GM23338 (cell line): ENCODE results near the gene BCORL1. TPM values are rescaled to one million over a fixed set of nuclear protein-coding genes. Genes with fewer than 3 reads are reported as not detected.

Experiments
- ATAC-seq: fragments of 200-7000 bp; cut with Tn5 transposase; 3 replicates; pipeline ENCODE4 v1.9.1; 2020
- DNase-seq: peaks from one replicate; pipeline ENCODE4 v3.0.0-alpha.2; 2015; ENCODE audit warnings: low spot score
- H2AFZ ChIP-seq: fragments of 200-600 bp; sonication (generic); 2 replicates; pipeline ENCODE4 v1.8.0; 2016; ENCODE audit warnings: antibody characterized with exemption, mild to moderate bottlenecking, moderate library complexity
- H3F3A ChIP-seq: fragments of 200-600 bp; sonication (generic); replicated peaks from 2 replicates; pipeline ENCODE4 v1.8.0; 2017; ENCODE audit warnings: antibody characterized with exemption, mixed run types, low read depth
- H3K27ac ChIP-seq: fragments of 200-600 bp; sonication (generic); 2 replicates; pipeline ENCODE4 v1.6.1; 2016; ENCODE audit warnings: low read depth
- H3K27me3 ChIP-seq: fragments of 200-600 bp; sonication (generic); 2 replicates; pipeline ENCODE4 v1.8.0; 2016; ENCODE audit warnings: mild to moderate bottlenecking, mixed run types, moderate library complexity; ENCODE audit not compliant: insufficient read depth
- H3K36me3 ChIP-seq: fragments of 200-600 bp; sonication (generic); 2 replicates; pipeline ENCODE4 v1.8.0; 2016; ENCODE audit warnings: mild to moderate bottlenecking; ENCODE audit not compliant: insufficient read depth
- H3K4me1 ChIP-seq: fragments of 200-600 bp; sonication (generic); 2 replicates; pipeline ENCODE4 v1.8.0; 2016; ENCODE audit warnings: mild to moderate bottlenecking, moderate library complexity; ENCODE audit not compliant: insufficient read depth
- H3K4me2 ChIP-seq: fragments of 200-600 bp; sonication (generic); 2 replicates; pipeline ENCODE4 v1.7.1; 2017; ENCODE audit warnings: mixed run types
- H3K4me3 ChIP-seq: fragments of 200-600 bp; sonication (generic); 2 replicates; pipeline ENCODE4 v1.6.1; 2016; ENCODE audit warnings: mixed run types
- H3K79me2 ChIP-seq: fragments of 200-600 bp; sonication (generic); replicated peaks from 2 replicates; pipeline ENCODE4 v1.8.0; 2017; ENCODE audit warnings: mild to moderate bottlenecking; ENCODE audit not compliant: insufficient read depth
- H3K9me2 ChIP-seq: fragments of 200-600 bp; sonication (generic); 2 replicates; pipeline ENCODE4 v1.8.0; 2017; ENCODE audit not compliant: insufficient read depth
- H4K20me1 ChIP-seq: fragments of 200-600 bp; sonication (generic); replicated peaks from 2 replicates; pipeline ENCODE4 v1.8.0; 2017; ENCODE audit warnings: mild to moderate bottlenecking; ENCODE audit not compliant: insufficient read depth
- H3K27ac Mint-ChIP-seq: 2 replicates; pipeline ENCODE4 v1.8.0; 2020; ENCODE audit warnings: inconsistent platforms, mild to moderate bottlenecking, moderate library complexity, mixed read lengths
- H3K27me3 Mint-ChIP-seq: 3 replicates; pipeline ENCODE4 v1.8.0; 2022; ENCODE audit warnings: low read depth, mild to moderate bottlenecking, moderate library complexity, mixed read lengths, inconsistent platforms; ENCODE audit not compliant: insufficient read depth, poor library complexity
- H3K36me3 Mint-ChIP-seq: 3 replicates; pipeline ENCODE4 v1.8.0; 2021; ENCODE audit warnings: low read depth, mild to moderate bottlenecking, inconsistent platforms, moderate library complexity, mixed read lengths
- H3K4me1 Mint-ChIP-seq: 3 replicates; pipeline ENCODE4 v1.8.0; 2020; ENCODE audit warnings: mild to moderate bottlenecking, inconsistent platforms, mixed read lengths
- H3K4me3 Mint-ChIP-seq: 3 replicates; pipeline ENCODE4 v1.8.0; 2021; ENCODE audit warnings: moderate library complexity, mild to moderate bottlenecking, inconsistent platforms, mixed read lengths
- H3K9me3 Mint-ChIP-seq: 3 replicates; pipeline ENCODE4 v1.8.0; 2020; ENCODE audit warnings: moderate library complexity, mild to moderate bottlenecking, inconsistent platforms, mixed read lengths
- CREB1 ChIP-seq: fragments of 250-450 bp; sonication (Bioruptor Pico); IDR thresholded peaks from 2 replicates; pipeline ENCODE4 v1.5.0; 2020; ENCODE audit warnings: low read depth, mild to moderate bottlenecking, moderate library complexity
- CTCF ChIP-seq, 2 experiments: fragments of 200-600 bp in 1 of 2; sonication (generic) in 1 of 2; conservative IDR thresholded peaks; 2 replicates each; pipeline versions ENCODE4 v1.5.1 to v1.6.1; 2016 to 2017; ENCODE audit warnings: antibody characterized with exemption in 2 of 2, low read depth in 2 of 2, mild to moderate bottlenecking in 2 of 2, moderate library complexity in 1 of 2
- EZH2phosphoT487 ChIP-seq: fragments of 200-600 bp; sonication (generic); IDR thresholded peaks from one replicate; pipeline ENCODE4 v1.8.1; 2018; ENCODE audit warnings: antibody characterized with exemption; ENCODE audit not compliant: unreplicated experiment
- JUNB ChIP-seq: IDR thresholded peaks from one replicate; pipeline ENCODE4 v1.6.1; 2016; ENCODE audit warnings: antibody characterized with exemption; ENCODE audit not compliant: unreplicated experiment
- NANOG ChIP-seq: IDR thresholded peaks from 2 replicates; pipeline ENCODE4 v1.6.1; 2016; ENCODE audit warnings: antibody characterized with exemption, borderline replicate concordance
- POLR2AphosphoS5 ChIP-seq: IDR thresholded peaks from 2 replicates; pipeline ENCODE4 v1.6.1; 2016; ENCODE audit warnings: antibody characterized with exemption, low read depth
- REST ChIP-seq: IDR thresholded peaks from one replicate; pipeline ENCODE4 v1.6.1; 2018; ENCODE audit warnings: antibody characterized with exemption; ENCODE audit not compliant: unreplicated experiment
- STAT1 ChIP-seq: IDR thresholded peaks from one replicate; pipeline ENCODE4 v1.6.1; 2016; ENCODE audit warnings: antibody characterized with exemption; ENCODE audit not compliant: unreplicated experiment
- ZNF331 ChIP-seq: fragments of 250-450 bp; sonication (Bioruptor Pico); IDR thresholded peaks from 2 replicates; pipeline ENCODE4 v1.5.0; 2020; ENCODE audit warnings: low read depth, mild to moderate bottlenecking, moderate library complexity
- polyA plus RNA-seq: library from polyadenylated mRNA; unstranded; fragments of >200 nt; fragmentation: Nextera tagmentation; extraction: Ambion mirVana; gene quantifications from 2 replicates; pipeline ENCODE4 v1.2.1, GENCODE V29; 2016
- total RNA-seq: library from RNA; depleted of rRNA; stranded (reverse); fragments of >200 nt; shearing (Covaris generic); gene quantifications from 2 replicates; pipeline ENCODE4 v1.2.3, GENCODE V29; 2014
- TF ChIP-seq, protein P1 (sequence below): fragments of 250-450 bp; sonication (Bioruptor Pico); IDR thresholded peaks from 2 replicates; pipeline ENCODE4 v1.5.0; 2020; ENCODE audit warnings: mild to moderate bottlenecking, moderate library complexity
- TF ChIP-seq, protein P2 (sequence below): IDR thresholded peaks from 2 replicates; pipeline ENCODE4 v1.6.1; 2016; ENCODE audit warnings: antibody characterized with exemption

Gene BCORL1
- total and polyA plus RNA-seq, 2 experiments from 2014 or later: 2.6 to 2.7 TPM

GRCh38 chrX:130034178-130034577 is 51.7 kb downstream of the BCORL1 start (continued):
- TF ChIP-seq, protein P1, sequence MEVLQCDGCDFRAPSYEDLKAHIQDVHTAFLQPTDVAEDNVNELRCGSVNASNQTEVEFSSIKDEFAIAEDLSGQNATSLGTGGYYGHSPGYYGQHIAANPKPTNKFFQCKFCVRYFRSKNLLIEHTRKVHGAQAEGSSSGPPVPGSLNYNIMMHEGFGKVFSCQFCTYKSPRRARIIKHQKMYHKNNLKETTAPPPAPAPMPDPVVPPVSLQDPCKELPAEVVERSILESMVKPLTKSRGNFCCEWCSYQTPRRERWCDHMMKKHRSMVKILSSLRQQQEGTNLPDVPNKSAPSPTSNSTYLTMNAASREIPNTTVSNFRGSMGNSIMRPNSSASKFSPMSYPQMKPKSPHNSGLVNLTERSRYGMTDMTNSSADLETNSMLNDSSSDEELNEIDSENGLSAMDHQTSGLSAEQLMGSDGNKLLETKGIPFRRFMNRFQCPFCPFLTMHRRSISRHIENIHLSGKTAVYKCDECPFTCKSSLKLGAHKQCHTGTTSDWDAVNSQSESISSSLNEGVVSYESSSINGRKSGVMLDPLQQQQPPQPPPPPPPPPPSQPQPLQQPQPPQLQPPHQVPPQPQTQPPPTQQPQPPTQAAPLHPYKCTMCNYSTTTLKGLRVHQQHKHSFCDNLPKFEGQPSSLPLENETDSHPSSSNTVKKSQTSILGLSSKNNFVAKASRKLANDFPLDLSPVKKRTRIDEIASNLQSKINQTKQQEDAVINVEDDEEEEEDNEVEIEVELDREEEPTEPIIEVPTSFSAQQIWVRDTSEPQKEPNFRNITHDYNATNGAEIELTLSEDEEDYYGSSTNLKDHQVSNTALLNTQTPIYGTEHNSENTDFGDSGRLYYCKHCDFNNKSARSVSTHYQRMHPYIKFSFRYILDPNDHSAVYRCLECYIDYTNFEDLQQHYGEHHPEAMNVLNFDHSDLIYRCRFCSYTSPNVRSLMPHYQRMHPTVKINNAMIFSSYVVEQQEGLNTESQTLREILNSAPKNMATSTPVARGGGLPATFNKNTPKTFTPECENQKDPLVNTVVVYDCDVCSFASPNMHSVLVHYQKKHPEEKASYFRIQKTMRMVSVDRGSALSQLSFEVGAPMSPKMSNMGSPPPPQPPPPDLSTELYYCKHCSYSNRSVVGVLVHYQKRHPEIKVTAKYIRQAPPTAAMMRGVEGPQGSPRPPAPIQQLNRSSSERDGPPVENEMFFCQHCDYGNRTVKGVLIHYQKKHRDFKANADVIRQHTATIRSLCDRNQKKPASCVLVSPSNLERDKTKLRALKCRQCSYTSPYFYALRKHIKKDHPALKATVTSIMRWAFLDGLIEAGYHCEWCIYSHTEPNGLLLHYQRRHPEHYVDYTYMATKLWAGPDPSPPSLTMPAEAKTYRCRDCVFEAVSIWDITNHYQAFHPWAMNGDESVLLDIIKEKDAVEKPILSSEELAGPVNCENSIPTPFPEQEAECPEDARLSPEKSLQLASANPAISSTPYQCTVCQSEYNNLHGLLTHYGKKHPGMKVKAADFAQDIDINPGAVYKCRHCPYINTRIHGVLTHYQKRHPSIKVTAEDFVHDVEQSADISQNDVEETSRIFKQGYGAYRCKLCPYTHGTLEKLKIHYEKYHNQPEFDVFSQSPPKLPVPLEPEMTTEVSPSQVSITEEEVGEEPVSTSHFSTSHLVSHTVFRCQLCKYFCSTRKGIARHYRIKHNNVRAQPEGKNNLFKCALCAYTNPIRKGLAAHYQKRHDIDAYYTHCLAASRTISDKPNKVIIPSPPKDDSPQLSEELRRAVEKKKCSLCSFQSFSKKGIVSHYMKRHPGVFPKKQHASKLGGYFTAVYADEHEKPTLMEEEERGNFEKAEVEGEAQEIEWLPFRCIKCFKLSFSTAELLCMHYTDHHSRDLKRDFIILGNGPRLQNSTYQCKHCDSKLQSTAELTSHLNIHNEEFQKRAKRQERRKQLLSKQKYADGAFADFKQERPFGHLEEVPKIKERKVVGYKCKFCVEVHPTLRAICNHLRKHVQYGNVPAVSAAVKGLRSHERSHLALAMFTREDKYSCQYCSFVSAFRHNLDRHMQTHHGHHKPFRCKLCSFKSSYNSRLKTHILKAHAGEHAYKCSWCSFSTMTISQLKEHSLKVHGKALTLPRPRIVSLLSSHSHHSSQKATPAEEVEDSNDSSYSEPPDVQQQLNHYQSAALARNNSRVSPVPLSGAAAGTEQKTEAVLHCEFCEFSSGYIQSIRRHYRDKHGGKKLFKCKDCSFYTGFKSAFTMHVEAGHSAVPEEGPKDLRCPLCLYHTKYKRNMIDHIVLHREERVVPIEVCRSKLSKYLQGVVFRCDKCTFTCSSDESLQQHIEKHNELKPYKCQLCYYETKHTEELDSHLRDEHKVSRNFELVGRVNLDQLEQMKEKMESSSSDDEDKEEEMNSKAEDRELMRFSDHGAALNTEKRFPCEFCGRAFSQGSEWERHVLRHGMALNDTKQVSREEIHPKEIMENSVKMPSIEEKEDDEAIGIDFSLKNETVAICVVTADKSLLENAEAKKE (CRISPR knock-in tag): no peak
- TF ChIP-seq ZNF331 (no peak), CTCF (conservative IDR thresholded peaks at IDR 0.05; ENCODE audit: low read depth in 2 of 2) (no peak)

DNA sequence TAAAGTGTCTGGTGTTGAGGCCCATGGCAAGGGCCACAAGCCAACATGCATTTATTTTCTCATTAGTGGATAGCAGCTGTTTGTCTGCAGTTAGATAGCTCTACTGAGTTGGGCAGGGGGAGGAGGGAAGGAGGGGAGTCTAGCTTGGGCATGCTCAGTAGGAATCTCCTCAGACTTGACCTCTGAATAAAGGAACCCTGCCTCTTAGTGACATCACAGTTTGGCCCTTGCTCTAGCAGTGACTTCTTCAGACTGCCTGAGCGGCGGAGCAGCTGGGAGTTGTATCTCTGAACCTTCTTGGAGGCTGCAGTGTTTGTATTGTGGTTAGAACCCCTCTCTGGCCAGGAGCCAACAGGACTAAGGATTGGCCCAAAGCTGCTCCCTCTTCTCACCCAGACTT is 57.4 kb downstream of the BCORL1 start:
- Histone ChIP-seq H3K4me3 (no peak overlapping the region), H2AFZ (no peak overlapping the region), H3K9me2 (no peaks in the 10 kb centered on the region), H3K27me3 (no peaks in the 10 kb centered on the region), H4K20me1 (no peaks in the 10 kb centered on the region), H3K36me3 (no peaks in the 10 kb centered on the region), H3K79me2 (no peaks in the 10 kb centered on the region), H3K4me2 (no peak overlapping the region), H3F3A (no peaks in the 10 kb centered on the region), H3K27ac (no peak overlapping the region), H3K4me1 (no peaks in the 10 kb centered on the region)
- Mint-ChIP-seq H3K27ac (no peak overlapping the region), H3K36me3 (no peaks in the 10 kb centered on the region; the same call in 2 of the 3 replicates), H3K4me3 (no peak overlapping the region), H3K4me1 (no peaks in the 10 kb centered on the region), H3K27me3 (no peaks in the 10 kb centered on the region), H3K9me3 (no peaks in the 10 kb centered on the region)
- DNase-seq (no peak), ATAC-seq (no peak)
- no peak for TF ChIP-seq EZH2phosphoT487
- no peak for TF ChIP-seq POLR2AphosphoS5
- TF ChIP-seq, protein P2, sequence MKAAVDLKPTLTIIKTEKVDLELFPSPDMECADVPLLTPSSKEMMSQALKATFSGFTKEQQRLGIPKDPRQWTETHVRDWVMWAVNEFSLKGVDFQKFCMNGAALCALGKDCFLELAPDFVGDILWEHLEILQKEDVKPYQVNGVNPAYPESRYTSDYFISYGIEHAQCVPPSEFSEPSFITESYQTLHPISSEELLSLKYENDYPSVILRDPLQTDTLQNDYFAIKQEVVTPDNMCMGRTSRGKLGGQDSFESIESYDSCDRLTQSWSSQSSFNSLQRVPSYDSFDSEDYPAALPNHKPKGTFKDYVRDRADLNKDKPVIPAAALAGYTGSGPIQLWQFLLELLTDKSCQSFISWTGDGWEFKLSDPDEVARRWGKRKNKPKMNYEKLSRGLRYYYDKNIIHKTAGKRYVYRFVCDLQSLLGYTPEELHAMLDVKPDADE: no peak
- TF ChIP-seq STAT1: no peak
- TF ChIP-seq NANOG: no peak
- TF ChIP-seq REST: no peak
- TF ChIP-seq CREB1: no peak
- no peak for TF ChIP-seq JUNB
- no peak for TF ChIP-seq ZNF331
